CD14-positive monocyte (primary cell): ENCODE results near the gene CTNNA2. TPM values are rescaled to one million over a fixed set of nuclear protein-coding genes. Genes with fewer than 3 reads are reported as not detected.

Experiments used
- DNase-seq, 3 donors: peaks; one replicate each; pipeline ENCODE4 v3.0.0-alpha.2; 2011 to 2022
- H2AFZ ChIP-seq: 2 replicates; pipeline ENCODE4 v1.6.0; 2012; ENCODE audit warnings: mild to moderate bottlenecking, low read depth, low read length, inconsistent platforms; ENCODE audit not compliant: insufficient read depth, poor library complexity, severe bottlenecking
- H3K27ac ChIP-seq, 2 donors: 1 replicate in 1 of 2; 2 replicates in 1 of 2; pipeline ENCODE4 v1.5.1; 2012 to 2013; ENCODE audit warnings: low read length in 2 of 2, control low read depth in 1 of 2, inconsistent platforms in 1 of 2, low read depth in 1 of 2, mild to moderate bottlenecking in 1 of 2
- H3K27me3 ChIP-seq, 2 donors: one replicate each; pipeline versions ENCODE4 v1.6.0 to v1.6.1; 2011 to 2013; ENCODE audit warnings: low read length in 2 of 2; ENCODE audit not compliant: control insufficient read depth in 2 of 2, insufficient read depth in 2 of 2
- H3K36me3 ChIP-seq, 2 donors: replicated peaks in 1 of 2; 1 replicate in 1 of 2; 2 replicates in 1 of 2; pipeline versions ENCODE4 v1.5.1 to v1.6.1; 2012 to 2013; ENCODE audit warnings: low read length in 2 of 2, control low read depth in 1 of 2, inconsistent platforms in 1 of 2, mild to moderate bottlenecking in 1 of 2; ENCODE audit not compliant: insufficient read depth in 2 of 2, control insufficient read depth in 1 of 2
- H3K4me1 ChIP-seq, 2 donors: 1 replicate in 1 of 2; 2 replicates in 1 of 2; pipeline versions ENCODE4 v1.5.1 to v1.6.1; 2012 to 2013; ENCODE audit warnings: low read length in 2 of 2, control low read depth in 1 of 2, inconsistent platforms in 1 of 2, mild to moderate bottlenecking in 1 of 2, moderate library complexity in 1 of 2; ENCODE audit not compliant: insufficient read depth in 2 of 2, control insufficient read depth in 1 of 2
- H3K4me2 ChIP-seq: replicated peaks from 2 replicates; pipeline ENCODE3; 2012; ENCODE audit warnings: low read length, moderate library complexity, mild to moderate bottlenecking; ENCODE audit not compliant: poor library complexity, severe bottlenecking; ENCODE audit errors: extremely low read depth
- H3K4me3 ChIP-seq, 3 experiments: fragments of 200-600 bp in 1 of 3; sonication (generic) in 1 of 3; replicated peaks in 1 of 3; 1 replicate in 2 of 3; 2 replicates in 1 of 3; pipeline ENCODE4 v1.5.1; 2011 to 2013; ENCODE audit warnings: low read length in 3 of 3, mild to moderate bottlenecking in 3 of 3, control low read depth in 2 of 3, low read depth in 2 of 3, inconsistent platforms in 1 of 3, moderate library complexity in 1 of 3
- H3K79me2 ChIP-seq: 2 replicates; pipeline ENCODE4 v1.6.0; 2012; ENCODE audit warnings: mild to moderate bottlenecking, control low read depth, inconsistent platforms, low read length, moderate library complexity; ENCODE audit not compliant: insufficient read depth
- H3K9ac ChIP-seq: 2 replicates; pipeline ENCODE4 v1.6.0; 2017; ENCODE audit warnings: low read length, mild to moderate bottlenecking; ENCODE audit not compliant: insufficient read depth, poor library complexity, severe bottlenecking
- H3K9me3 ChIP-seq, 2 donors: replicated peaks in 1 of 2; 1 replicate in 1 of 2; 2 replicates in 1 of 2; pipeline versions ENCODE4 v1.5.1 to v1.6.1; 2012 to 2013; ENCODE audit warnings: low read length in 2 of 2, control low read depth in 1 of 2; ENCODE audit not compliant: control insufficient read depth in 1 of 2, insufficient read depth in 1 of 2
- H4K20me1 ChIP-seq: 2 replicates; pipeline ENCODE4 v1.6.0; 2012; ENCODE audit warnings: mild to moderate bottlenecking, low read length, control low read depth, moderate library complexity; ENCODE audit not compliant: insufficient read depth
- H3K27ac Mint-ChIP-seq, 7 donors: one replicate each; pipeline ENCODE4 v1.8.0; 2020; ENCODE audit warnings: mild to moderate bottlenecking in 7 of 7, mixed read lengths in 7 of 7, moderate library complexity in 6 of 7, inconsistent platforms in 2 of 7
- H3K27me3 Mint-ChIP-seq, 3 donors: one replicate each; pipeline ENCODE4 v1.8.0; 2021 to 2022; ENCODE audit warnings: low read depth in 3 of 3, mild to moderate bottlenecking in 3 of 3, mixed read lengths in 3 of 3, moderate library complexity in 3 of 3, inconsistent platforms in 1 of 3
- H3K36me3 Mint-ChIP-seq, 2 donors: one replicate each; pipeline ENCODE4 v1.8.0; 2020; ENCODE audit warnings: mixed read lengths in 2 of 2, inconsistent platforms in 1 of 2, mild to moderate bottlenecking in 1 of 2
- H3K4me1 Mint-ChIP-seq: one replicate; pipeline ENCODE4 v1.8.0; 2020; ENCODE audit warnings: mild to moderate bottlenecking, mixed read lengths
- H3K4me3 Mint-ChIP-seq, 2 donors: one replicate each; pipeline ENCODE4 v1.8.0; 2020; ENCODE audit warnings: mild to moderate bottlenecking in 2 of 2, mixed read lengths in 2 of 2, moderate library complexity in 1 of 2
- H3K9me3 Mint-ChIP-seq, 7 donors: one replicate each; pipeline ENCODE4 v1.8.0; 2020 to 2022; ENCODE audit warnings: mixed read lengths in 7 of 7, mild to moderate bottlenecking in 6 of 7, moderate library complexity in 6 of 7, inconsistent platforms in 2 of 7
- WGBS: methylation state at CpG from one replicate; pipeline ENCODE4 v1.1.5; 2013; ENCODE audit warnings: missing lambda C conversion rate; ENCODE audit not compliant: insufficient coverage; 5-methylcytosine and 5-hydroxymethylcytosine counted together
- intact Hi-C, 2 donors: fragments of 100-400 bp; cut with micrococcal nuclease; formaldehyde crosslinking; loops; one replicate each; pipeline versions ENCODE4 v1.15.0 to v1.15.1; 2023
- polyA plus RNA-seq, 3 donors: library from polyadenylated mRNA; depleted of rRNA in 1 of 3; unstranded in 2 of 3; stranded (reverse) in 1 of 3; fragments of 300-500 nt in 2 of 3; fragments of >200 nt in 1 of 3; fragmentation: Illumina TruSeq in 2 of 3; gene quantifications; 1 replicate in 2 of 3; 2 replicates in 1 of 3; pipeline ENCODE4 v1.2.3, GENCODE V29; 2012 to 2021
- TF ChIP-seq, protein P1 (sequence below): fragments of 200-600 bp; IDR thresholded peaks from one replicate; pipeline ENCODE4 v1.8.0; 2022; ENCODE audit warnings: antibody characterized with exemption, mild to moderate bottlenecking

CTNNA2 gene
- polyA plus RNA-seq, 3 donors = not detected

DNA sequence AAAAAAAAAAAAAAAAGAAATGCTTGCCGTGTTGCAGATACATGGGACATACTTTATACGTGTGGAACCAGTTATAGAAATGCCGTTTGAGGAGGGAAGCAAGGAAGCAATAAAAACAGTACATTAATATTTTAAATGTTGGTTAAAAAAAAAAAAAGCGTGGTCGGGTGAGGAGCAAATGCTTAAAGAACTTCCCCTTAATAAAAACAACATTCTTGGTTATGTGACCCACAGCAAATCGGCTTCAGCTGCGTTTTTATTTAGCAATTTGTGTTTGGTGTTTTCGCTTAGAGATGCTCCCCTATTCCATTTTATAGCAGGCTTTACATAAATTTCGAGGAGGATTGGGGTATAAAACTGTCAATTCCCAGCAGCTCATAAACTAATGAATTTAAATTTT lies 568.1 kb downstream of the CTNNA2 start:
- no peak for DNase-seq
- peaks cover 0 to 4% (median 3%) of the 10 kb centered on the region in 7 donors for H3K9me3 Mint-ChIP-seq
- no CpG with 5 or more reads among the region's 9 CpGs for WGBS
- no peaks in the 10 kb centered on the region for H3K79me2 ChIP-seq
- no peak overlapping the region for H2AFZ ChIP-seq
- no peak overlapping the region for H3K27ac ChIP-seq
- H3K27ac Mint-ChIP-seq = no peak overlapping the region
- no peaks in the 10 kb centered on the region for H3K36me3 Mint-ChIP-seq
- no peak overlapping the region for H3K4me3 Mint-ChIP-seq
- no peaks in the 10 kb centered on the region for H3K4me1 Mint-ChIP-seq
- no peaks in the 10 kb centered on the region for H3K4me1 ChIP-seq
- H3K36me3 ChIP-seq = no peaks in the 10 kb centered on the region
- H3K4me2 ChIP-seq = no peak overlapping the region
- TF ChIP-seq, protein P1, sequence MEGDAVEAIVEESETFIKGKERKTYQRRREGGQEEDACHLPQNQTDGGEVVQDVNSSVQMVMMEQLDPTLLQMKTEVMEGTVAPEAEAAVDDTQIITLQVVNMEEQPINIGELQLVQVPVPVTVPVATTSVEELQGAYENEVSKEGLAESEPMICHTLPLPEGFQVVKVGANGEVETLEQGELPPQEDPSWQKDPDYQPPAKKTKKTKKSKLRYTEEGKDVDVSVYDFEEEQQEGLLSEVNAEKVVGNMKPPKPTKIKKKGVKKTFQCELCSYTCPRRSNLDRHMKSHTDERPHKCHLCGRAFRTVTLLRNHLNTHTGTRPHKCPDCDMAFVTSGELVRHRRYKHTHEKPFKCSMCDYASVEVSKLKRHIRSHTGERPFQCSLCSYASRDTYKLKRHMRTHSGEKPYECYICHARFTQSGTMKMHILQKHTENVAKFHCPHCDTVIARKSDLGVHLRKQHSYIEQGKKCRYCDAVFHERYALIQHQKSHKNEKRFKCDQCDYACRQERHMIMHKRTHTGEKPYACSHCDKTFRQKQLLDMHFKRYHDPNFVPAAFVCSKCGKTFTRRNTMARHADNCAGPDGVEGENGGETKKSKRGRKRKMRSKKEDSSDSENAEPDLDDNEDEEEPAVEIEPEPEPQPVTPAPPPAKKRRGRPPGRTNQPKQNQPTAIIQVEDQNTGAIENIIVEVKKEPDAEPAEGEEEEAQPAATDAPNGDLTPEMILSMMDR = no peak
- H3K27me3 Mint-ChIP-seq = peaks cover 1 to 4% (median 4%) of the 10 kb centered on the region in 3 donors
- H4K20me1 ChIP-seq = no peaks in the 10 kb centered on the region
- no peak overlapping the region for H3K9ac ChIP-seq
- no peaks in the 10 kb centered on the region for H3K27me3 ChIP-seq
- intact Hi-C loops = no loop called here
- H3K4me3 ChIP-seq = no peak overlapping the region
- no peaks in the 10 kb centered on the region for H3K9me3 ChIP-seq

DNA sequence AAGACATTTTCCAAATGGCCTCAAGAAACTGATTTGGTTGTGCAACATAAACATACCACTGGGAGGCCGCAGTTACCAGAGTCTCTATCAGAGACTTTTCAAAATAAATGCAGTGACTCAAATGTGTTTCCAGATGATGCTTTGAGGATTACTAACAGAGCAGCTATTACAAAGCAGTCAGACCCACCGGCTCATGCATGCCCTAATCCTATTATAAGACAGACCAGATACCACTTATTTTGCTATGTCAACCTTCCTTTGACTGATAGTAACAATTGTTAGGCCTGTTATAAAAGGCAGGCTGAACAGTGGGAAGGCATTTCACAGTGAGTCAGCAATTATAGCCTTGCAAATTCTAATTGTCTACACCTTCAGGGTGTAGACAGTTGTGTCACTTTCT lies 574.0 kb downstream of the CTNNA2 start:
- peaks cover 0 to 2% (median 0%) of the 10 kb centered on the region in 3 donors for H3K27me3 Mint-ChIP-seq

More for the DNA sequence above, 574.0 kb downstream of the CTNNA2 start:
- DNase-seq = no peak
- H3K36me3 ChIP-seq = no peaks in the 10 kb centered on the region
- no peaks in the 10 kb centered on the region for H3K4me1 Mint-ChIP-seq
- no CpG with 5 or more reads among the region's 2 CpGs for WGBS
- H3K4me3 ChIP-seq = no peak overlapping the region
- TF ChIP-seq, protein P1 = no peak
- H3K4me3 Mint-ChIP-seq = no peak overlapping the region
- H3K27ac ChIP-seq = no peak overlapping the region
- H4K20me1 ChIP-seq = no peaks in the 10 kb centered on the region
- no peaks in the 10 kb centered on the region for H3K4me1 ChIP-seq
- no peaks in the 10 kb centered on the region for H3K79me2 ChIP-seq
- no peak overlapping the region for H2AFZ ChIP-seq
- intact Hi-C loops = no loop called here
- no peaks in the 10 kb centered on the region for H3K36me3 Mint-ChIP-seq
- H3K27me3 ChIP-seq = no peaks in the 10 kb centered on the region
- H3K9me3 ChIP-seq = no peaks in the 10 kb centered on the region
- no peak overlapping the region for H3K27ac Mint-ChIP-seq
- no peak overlapping the region for H3K9ac ChIP-seq
- no peak overlapping the region for H3K4me2 ChIP-seq
- peaks cover 0 to 4% (median 2%) of the 10 kb centered on the region in 7 donors for H3K9me3 Mint-ChIP-seq
